ENCODE results near the gene ZBTB39.

ZBTB39 gene

GRCh38 chr12:57012600-57013465 is 6.5 kb upstream of the ZBTB39 start:
- no peak overlapping the region for H3K4me3 ChIP-seq (ENCODE audit: low read depth, low read length)
- ChIA-PET CTCF (interaction anchor here (1.4 to 19.3 kb wide), 3 partner anchors 11 to 48 kb away, joined by 3 to 500 read pairs (median 6); no protein-coding TSS in a partner anchor), POLR2A (no interaction called here)
- no peak for DNase-seq (ENCODE audit: low read depth, low spot score)
- no peak for TF ChIP-seq CTCF (IDR thresholded peaks at IDR 0.05; ENCODE audit: insufficient read depth, low read length, missing control alignments)

- no peak for TF ChIP-seq CTCF (IDR thresholded peaks at IDR 0.05; ENCODE audit: insufficient read depth, low read length, missing control alignments)
- ChIA-PET CTCF (interaction anchor here (1.2 to 19.3 kb wide), 8 partner anchors 8 to 253 kb away, joined by 3 to 500 read pairs (median 9); partner anchors contain the start of genes HSD17B6, MYO1A and PRIM1), POLR2A (no interaction called here)
- no peak for DNase-seq (ENCODE audit: low read depth, low spot score)
- H3K4me3 ChIP-seq (ENCODE audit: low read depth, low read length) = no peak overlapping the region
These were observed 5.4 kb upstream of the ZBTB39 start for GRCh38 chr12:57011438-57012424.

GRCh38 chr12:57010627-57011247 is 4.4 kb upstream of the ZBTB39 start:
- POLR2A ChIA-PET = no interaction called here
- no peak for DNase-seq (ENCODE audit: low read depth, low spot score)
- no peak for TF ChIP-seq CTCF (IDR thresholded peaks at IDR 0.05; ENCODE audit: insufficient read depth, low read length, missing control alignments)
- H3K4me3 ChIP-seq (ENCODE audit: low read depth, low read length) = no peak overlapping the region
- CTCF ChIA-PET = interaction anchor here (1.2 to 19.3 kb wide), 8 partner anchors 9 to 252 kb away, joined by 3 to 500 read pairs (median 9); partner anchors contain the start of genes HSD17B6, MYO1A and PRIM1

- ChIA-PET CTCF (interaction anchor here (1.3 to 19.3 kb wide), 8 partner anchors 9 to 251 kb away, joined by 3 to 500 read pairs (median 9); partner anchors contain the start of genes HSD17B6, MYO1A and PRIM1), POLR2A (no interaction called here)
- H3K4me3 ChIP-seq (ENCODE audit: low read depth, low read length) = no peak overlapping the region
- DNase-seq (ENCODE audit: low read depth, low spot score) = no peak
- no peak for TF ChIP-seq CTCF (IDR thresholded peaks at IDR 0.05; ENCODE audit: insufficient read depth, low read length, missing control alignments)
These were observed 3.7 kb upstream of the ZBTB39 start for GRCh38 chr12:57009949-57010626.

GRCh38 chr12:57008178-57008577 is 1.8 kb upstream of the ZBTB39 start:
- CTCF ChIA-PET = interaction anchor here (0.7 to 19.3 kb wide), 18 partner anchors 9 to 249 kb away, joined by 3 to 500 read pairs (median 4); partner anchors contain the start of genes HSD17B6, MYO1A, PRIM1 and STAT6
- TF ChIP-seq CTCF (IDR thresholded peaks at IDR 0.05; ENCODE audit: insufficient read depth, low read length, missing control alignments) = peak; percentile 47
- POLR2A ChIA-PET = no interaction called here
- no peak for DNase-seq (ENCODE audit: low read depth, low spot score)
- no peak overlapping the region for H3K4me3 ChIP-seq (ENCODE audit: low read depth, low read length)

Measured in AG04449 (cell line).